GM12801 (cell line): ENCODE results near the gene VEZT.

Experiments
- CTCF ChIP-seq: IDR thresholded peaks from one replicate; pipeline ENCODE4 v1.5.1; 2011; ENCODE audit warnings: control low read depth; ENCODE audit not compliant: insufficient read length; ENCODE audit errors: extremely low read depth

VEZT gene

DNA sequence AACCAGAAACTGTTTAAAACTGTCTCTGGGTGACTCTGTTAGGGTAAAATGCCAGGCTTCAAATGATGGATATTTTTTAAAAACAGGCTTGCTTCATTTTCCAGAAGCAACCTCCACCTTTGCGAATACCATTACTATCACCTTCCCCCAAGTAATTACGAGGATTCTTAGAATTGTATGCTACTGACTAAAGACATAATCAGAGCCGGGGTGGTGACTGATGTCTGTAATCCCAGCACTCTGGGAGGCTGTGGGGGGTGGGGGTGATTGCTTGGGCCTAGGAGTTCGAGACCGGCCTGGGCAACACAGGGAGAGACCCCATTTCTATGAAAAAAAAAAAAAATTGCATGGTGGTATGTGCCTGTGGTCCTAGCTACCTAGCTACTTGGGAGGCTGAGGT is 38.6 kb upstream of the VEZT start:
- no peak for TF ChIP-seq CTCF

- TF ChIP-seq CTCF, result no peak
Observed at GRCh38 chr12:95181103-95181502, 36.5 kb upstream of the VEZT start.

DNA sequence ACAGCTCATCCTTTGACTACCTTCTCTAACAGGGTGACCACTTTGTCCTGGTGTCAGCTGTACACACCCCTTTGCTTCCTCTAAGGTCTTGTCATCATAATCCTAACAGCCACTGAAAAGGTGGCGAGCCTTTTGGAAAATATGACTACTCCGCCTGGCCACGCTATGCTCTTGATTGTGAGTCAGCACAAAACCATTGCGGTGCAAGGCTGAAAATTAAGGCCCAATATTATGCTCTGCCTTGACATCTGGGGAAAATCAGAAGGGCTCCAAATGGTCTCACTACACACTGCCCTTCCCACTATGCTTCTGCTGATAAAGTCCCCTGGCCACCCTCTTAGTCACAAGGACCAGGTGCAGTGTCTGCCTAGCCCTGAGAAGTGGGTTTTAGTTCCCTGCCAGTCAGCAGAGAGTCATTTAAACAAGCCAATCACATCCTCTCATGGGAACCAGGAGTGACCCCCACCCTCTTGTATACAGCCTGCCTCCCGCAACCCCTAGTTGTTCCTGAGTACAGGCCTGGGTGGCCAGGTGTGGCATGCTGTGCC is 34.7 kb upstream of the VEZT start:
- TF ChIP-seq CTCF, result no peak

GRCh38 chr12:95184121-95184520 is 33.5 kb upstream of the VEZT start:
- TF ChIP-seq CTCF, result no peak

GRCh38 chr12:95185072-95185471 is 32.5 kb upstream of the VEZT start:
- no peak for TF ChIP-seq CTCF

DNA sequence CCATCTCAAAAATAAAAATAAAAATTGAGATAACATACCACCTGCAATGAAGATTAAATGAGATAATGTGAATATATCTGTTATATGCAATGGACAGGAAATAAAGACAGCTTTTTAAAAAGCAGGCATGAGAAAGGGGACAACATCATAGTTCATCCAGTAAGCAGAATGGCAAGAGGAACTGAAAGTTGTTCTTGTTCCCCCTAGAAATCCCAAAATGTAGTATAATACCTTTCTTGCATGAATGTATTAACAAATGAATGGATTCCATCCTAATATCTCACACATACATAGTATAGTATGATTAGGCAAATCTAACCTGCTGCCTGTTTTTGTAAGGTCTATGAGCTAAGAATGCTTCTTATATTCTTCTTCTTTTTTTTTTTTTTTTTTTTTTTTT is 31.8 kb upstream of the VEZT start:
- no peak for TF ChIP-seq CTCF

DNA sequence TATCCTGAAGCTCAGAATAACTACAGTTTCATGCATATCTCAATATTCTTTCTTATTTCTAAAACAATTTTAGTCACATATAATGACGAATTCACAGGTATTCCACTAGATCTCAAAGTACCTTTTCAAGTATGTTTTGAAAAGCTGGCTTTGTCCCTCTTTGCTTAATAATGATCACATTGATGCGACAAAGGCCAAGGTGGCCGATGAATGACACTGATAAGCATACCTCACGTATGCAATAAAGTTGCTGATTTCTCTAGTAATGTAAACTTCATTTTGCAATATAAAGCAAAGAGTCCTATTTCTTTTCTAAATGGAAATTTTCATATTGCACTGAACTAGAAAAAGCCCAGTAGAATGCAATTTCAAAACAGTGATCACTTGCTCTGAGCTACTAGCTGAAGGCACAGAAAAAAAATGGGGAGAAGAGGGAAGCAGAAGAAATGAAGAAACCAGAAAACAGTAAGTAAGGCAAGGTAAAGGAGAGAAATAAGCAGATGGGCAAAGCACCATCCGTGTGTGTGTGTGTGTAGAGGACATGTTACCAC is 29.7 kb upstream of the VEZT start:
- no peak for TF ChIP-seq CTCF
